Fibroblast of lung (primary cell): ENCODE measurements around the gene SEC14L5. TPM values are rescaled to one million over a fixed set of nuclear protein-coding genes. Genes with fewer than 3 reads are reported as not detected.

ENCODE experiments used
- DNase-seq, 2 donors: peaks; one replicate each; pipeline versions ENCODE4 v3.0.0 to v3.0.0-alpha.2; 2010; ENCODE audit warnings: low read depth in 2 of 2
- H2AFZ ChIP-seq: 2 replicates; pipeline ENCODE4 v1.5.1; 2012; ENCODE audit warnings: low read length, control low read depth, inconsistent platforms
- H3K27ac ChIP-seq: 2 replicates; pipeline ENCODE4 v1.5.1; 2011; ENCODE audit warnings: low read length, control low read depth; ENCODE audit not compliant: insufficient read depth
- H3K27me3 ChIP-seq: 2 replicates; pipeline ENCODE4 v1.5.1; 2011; ENCODE audit warnings: mild to moderate bottlenecking, low read length; ENCODE audit not compliant: control insufficient read depth, insufficient read depth
- H3K36me3 ChIP-seq: 2 replicates; pipeline ENCODE4 v1.5.1; 2011; ENCODE audit warnings: low read length; ENCODE audit not compliant: control insufficient read depth, insufficient read depth
- H3K4me1 ChIP-seq: 2 replicates; pipeline ENCODE4 v1.5.1; 2011; ENCODE audit warnings: low read length; ENCODE audit not compliant: control insufficient read depth, insufficient read depth; ENCODE audit errors: extremely low read depth
- H3K4me2 ChIP-seq: 2 replicates; pipeline ENCODE4 v1.5.1; 2011; ENCODE audit warnings: low read length, control low read depth; ENCODE audit not compliant: insufficient read depth; ENCODE audit errors: extremely low read depth
- H3K4me3 ChIP-seq, 4 experiments: fragments of 200-600 bp in 1 of 4; sonication (generic) in 1 of 4; replicated peaks in 1 of 4; 2 replicates each; pipeline ENCODE4 v1.5.1; 2011 to 2016; ENCODE audit warnings: low read length in 4 of 4, low read depth in 3 of 4, mild to moderate bottlenecking in 3 of 4, control low read depth in 2 of 4, inconsistent platforms in 1 of 4, mixed read lengths in 1 of 4; ENCODE audit not compliant: insufficient read depth in 1 of 4; ENCODE audit errors: control extremely low read depth in 1 of 4
- H3K79me2 ChIP-seq: 2 replicates; pipeline ENCODE4 v1.5.1; 2012; ENCODE audit warnings: mild to moderate bottlenecking, low read length, inconsistent platforms; ENCODE audit not compliant: control insufficient read depth, insufficient read depth
- H3K9ac ChIP-seq: 2 replicates; pipeline ENCODE4 v1.5.1; 2011; ENCODE audit warnings: mild to moderate bottlenecking, low read length, control low read depth; ENCODE audit not compliant: insufficient read depth
- H3K9me3 ChIP-seq: 2 replicates; pipeline ENCODE4 v1.5.1; 2012; ENCODE audit warnings: low read depth, low read length; ENCODE audit not compliant: control insufficient read depth, insufficient read depth
- H4K20me1 ChIP-seq: 2 replicates; pipeline ENCODE4 v1.5.1; 2011; ENCODE audit warnings: low read length; ENCODE audit not compliant: control insufficient read depth, insufficient read depth; ENCODE audit errors: extremely low read depth
- CTCF ChIP-seq, 2 donors: IDR thresholded peaks in 1 of 2; conservative IDR thresholded peaks in 1 of 2; 1 replicate in 1 of 2; 2 replicates in 1 of 2; pipeline ENCODE4 v1.5.1; 2011 to 2012; ENCODE audit warnings: low read length in 2 of 2, control low read depth in 1 of 2, inconsistent platforms in 1 of 2, low read depth in 1 of 2, mild to moderate bottlenecking in 1 of 2
- EZH2 ChIP-seq: IDR thresholded peaks from 2 replicates; pipeline ENCODE4 v1.5.1; 2012; ENCODE audit warnings: low read length, control low read depth, mild to moderate bottlenecking; ENCODE audit errors: missing control alignments
- polyA plus RNA-seq, 2 donors: library from polyadenylated mRNA; depleted of rRNA in 1 of 2; stranded (reverse) in 1 of 2; unstranded in 1 of 2; fragments of >200 nt; gene quantifications; 2 replicates each; pipeline ENCODE4 v1.2.1, GENCODE V29; 2011 to 2012; ENCODE audit warnings: missing spikeins in 1 of 2
- total RNA-seq: library from RNA; depleted of rRNA; stranded (reverse); fragments of >200 nt; gene quantifications from 2 replicates; pipeline ENCODE4 v1.2.1, GENCODE V29; 2014

SEC14L5 gene
- total and polyA plus RNA-seq, 2 donors (not counting 1 experiment from before 2014, with no cell fraction given) = 0.05 to 0.99 TPM

- no peak overlapping the region for H2AFZ ChIP-seq
- H3K36me3 ChIP-seq = no peaks in the 10 kb centered on the region
- DNase-seq = no peak
- H3K4me1 ChIP-seq = no peaks in the 10 kb centered on the region
- H3K4me2 ChIP-seq = no peak overlapping the region
- no peaks in the 10 kb centered on the region for H3K27me3 ChIP-seq
- TF ChIP-seq EZH2 (no peak), CTCF (conservative IDR thresholded peaks at IDR 0.05 in 1 of 2, IDR thresholded peaks at IDR 0.05 in 1 of 2; ENCODE audit: low read depth in 1 of 2, low read length in 2 of 2) (no peak)
- no peaks in the 10 kb centered on the region for H4K20me1 ChIP-seq
- H3K9me3 ChIP-seq = no peaks in the 10 kb centered on the region
- H3K4me3 ChIP-seq = no peak overlapping the region
- H3K27ac ChIP-seq = no peak overlapping the region
- no peaks in the 10 kb centered on the region for H3K79me2 ChIP-seq
- H3K9ac ChIP-seq = no peak overlapping the region
Measured at GRCh38 chr16:5001571-5001970, 43.4 kb downstream of the SEC14L5 start.

GRCh38 chr16:5001986-5002385, 43.9 kb downstream of the SEC14L5 start:
- H3K9me3 ChIP-seq = no peaks in the 10 kb centered on the region
- no peak for TF ChIP-seq CTCF (conservative IDR thresholded peaks at IDR 0.05 in 1 of 2, IDR thresholded peaks at IDR 0.05 in 1 of 2; ENCODE audit: low read depth in 1 of 2, low read length in 2 of 2)
- no peak for TF ChIP-seq EZH2
- no peaks in the 10 kb centered on the region for H3K27me3 ChIP-seq
- no peak overlapping the region for H3K9ac ChIP-seq
- DNase-seq = no peak
- H3K4me1 ChIP-seq = no peaks in the 10 kb centered on the region
- no peak overlapping the region for H3K4me2 ChIP-seq
- no peak overlapping the region for H3K27ac ChIP-seq
- no peaks in the 10 kb centered on the region for H4K20me1 ChIP-seq
- no peaks in the 10 kb centered on the region for H3K36me3 ChIP-seq
- no peaks in the 10 kb centered on the region for H3K79me2 ChIP-seq
- no peak overlapping the region for H2AFZ ChIP-seq
- no peak overlapping the region for H3K4me3 ChIP-seq

GRCh38 chr16:5002699-5003143, 44.6 kb downstream of the SEC14L5 start:
- Histone ChIP-seq H2AFZ (no peak overlapping the region), H4K20me1 (no peaks in the 10 kb centered on the region), H3K27ac (no peak overlapping the region), H3K9ac (no peak overlapping the region), H3K27me3 (no peaks in the 10 kb centered on the region), H3K36me3 (no peaks in the 10 kb centered on the region), H3K79me2 (no peaks in the 10 kb centered on the region), H3K4me1 (no peaks in the 10 kb centered on the region), H3K4me3 (no peak overlapping the region), H3K9me3 (no peaks in the 10 kb centered on the region), H3K4me2 (no peak overlapping the region)
- TF ChIP-seq CTCF (conservative IDR thresholded peaks at IDR 0.05 in 1 of 2, IDR thresholded peaks at IDR 0.05 in 1 of 2; ENCODE audit: low read depth in 1 of 2, low read length in 2 of 2) (no peak), EZH2 (no peak)
- no peak for DNase-seq
